Ramos (cell line): ENCODE data around the gene MTMR12.

Experiments used
- in situ Hi-C: fragments of 300-500 bp; cut with MboI; formaldehyde crosslinking; loops from one replicate; pipeline ENCODE4 v1.14.3; 2022; ENCODE audit warnings: low sequenced_read_pairs; ENCODE audit not compliant: unreplicated experiment

Gene MTMR12, protein sequence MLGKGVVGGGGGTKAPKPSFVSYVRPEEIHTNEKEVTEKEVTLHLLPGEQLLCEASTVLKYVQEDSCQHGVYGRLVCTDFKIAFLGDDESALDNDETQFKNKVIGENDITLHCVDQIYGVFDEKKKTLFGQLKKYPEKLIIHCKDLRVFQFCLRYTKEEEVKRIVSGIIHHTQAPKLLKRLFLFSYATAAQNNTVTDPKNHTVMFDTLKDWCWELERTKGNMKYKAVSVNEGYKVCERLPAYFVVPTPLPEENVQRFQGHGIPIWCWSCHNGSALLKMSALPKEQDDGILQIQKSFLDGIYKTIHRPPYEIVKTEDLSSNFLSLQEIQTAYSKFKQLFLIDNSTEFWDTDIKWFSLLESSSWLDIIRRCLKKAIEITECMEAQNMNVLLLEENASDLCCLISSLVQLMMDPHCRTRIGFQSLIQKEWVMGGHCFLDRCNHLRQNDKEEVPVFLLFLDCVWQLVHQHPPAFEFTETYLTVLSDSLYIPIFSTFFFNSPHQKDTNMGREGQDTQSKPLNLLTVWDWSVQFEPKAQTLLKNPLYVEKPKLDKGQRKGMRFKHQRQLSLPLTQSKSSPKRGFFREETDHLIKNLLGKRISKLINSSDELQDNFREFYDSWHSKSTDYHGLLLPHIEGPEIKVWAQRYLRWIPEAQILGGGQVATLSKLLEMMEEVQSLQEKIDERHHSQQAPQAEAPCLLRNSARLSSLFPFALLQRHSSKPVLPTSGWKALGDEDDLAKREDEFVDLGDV

GRCh38 chr5:32312595-32313332 lies at the start of gene MTMR12:
TSS of gene MTMR12 (minus strand) at chr5:32312939. CDS start at chr5:32312838, 101 bp downstream.
- in situ Hi-C loops, result no loop called here

DNA sequence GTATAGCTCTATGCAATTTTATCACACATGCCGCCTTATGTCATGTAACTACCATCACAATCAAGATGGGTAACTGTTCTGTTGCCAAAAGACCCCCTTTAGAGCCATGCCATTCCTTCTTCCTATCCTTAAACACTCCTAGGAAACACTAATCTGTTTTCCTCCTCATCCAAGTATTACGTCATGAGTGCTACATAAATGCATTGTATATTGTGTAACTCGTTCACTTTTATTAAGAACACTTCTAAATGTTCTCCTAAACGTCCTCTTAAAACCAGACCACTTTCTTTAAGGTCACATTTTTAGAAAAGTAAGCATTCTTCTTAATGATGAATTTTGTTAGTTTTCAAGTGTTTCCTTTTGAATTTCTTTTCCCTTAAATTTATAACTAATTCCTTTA lies 49.8 kb upstream of the MTMR12 start:
- in situ Hi-C loops, result no loop called here

GRCh38 chr5:32360906-32361305 lies 48.2 kb upstream of the MTMR12 start:
- in situ Hi-C loops, result no loop called here

DNA sequence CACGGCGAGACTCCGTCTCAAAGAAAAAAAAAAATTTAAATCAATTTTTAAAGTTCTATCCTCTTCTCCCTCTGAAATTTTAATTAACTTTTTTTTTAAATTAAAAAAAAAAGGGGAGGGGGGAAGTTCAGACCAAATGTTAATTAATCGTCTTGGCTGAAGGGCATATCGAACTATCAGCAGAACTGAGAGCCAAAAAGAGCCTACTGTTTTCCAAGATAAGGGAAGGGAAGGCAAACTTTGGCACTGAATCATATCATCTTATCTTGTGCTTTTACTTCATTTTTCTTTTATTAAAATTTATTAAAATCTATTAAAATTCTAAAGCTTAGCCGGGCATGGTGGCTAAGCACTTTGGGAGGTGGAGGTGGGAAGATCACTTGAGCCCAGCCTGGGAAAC lies 45.9 kb upstream of the MTMR12 start:
- in situ Hi-C loops, result no loop called here

GRCh38 chr5:32357658-32358057 lies 44.9 kb upstream of the MTMR12 start:
- in situ Hi-C loops, result no loop called here

DNA sequence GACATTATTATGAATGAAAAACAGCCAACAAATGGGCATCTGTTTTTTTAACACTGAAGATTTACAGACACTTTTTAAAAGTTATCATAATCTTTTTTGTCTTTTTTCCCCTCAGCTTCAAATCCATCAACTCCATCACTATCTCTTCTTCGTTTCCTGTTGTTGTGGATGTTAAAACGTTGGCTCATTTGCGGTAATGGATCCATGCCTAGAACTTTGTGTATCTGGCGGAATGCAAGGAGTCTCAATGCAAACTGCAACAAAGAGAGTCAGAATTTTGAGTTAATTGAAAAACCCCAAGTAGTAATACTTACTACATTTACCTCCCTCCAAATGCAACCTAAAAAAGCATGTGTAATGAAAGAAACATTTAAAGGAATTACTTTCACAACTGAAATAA lies 42.9 kb upstream of the MTMR12 start:
- in situ Hi-C loops, result no loop called here

- in situ Hi-C loops, result no loop called here
Observed at GRCh38 chr5:32353420-32353819, 40.7 kb upstream of the MTMR12 start.

GRCh38 chr5:32352685-32353084 lies 39.9 kb upstream of the MTMR12 start:
- in situ Hi-C loops, result no loop called here

DNA sequence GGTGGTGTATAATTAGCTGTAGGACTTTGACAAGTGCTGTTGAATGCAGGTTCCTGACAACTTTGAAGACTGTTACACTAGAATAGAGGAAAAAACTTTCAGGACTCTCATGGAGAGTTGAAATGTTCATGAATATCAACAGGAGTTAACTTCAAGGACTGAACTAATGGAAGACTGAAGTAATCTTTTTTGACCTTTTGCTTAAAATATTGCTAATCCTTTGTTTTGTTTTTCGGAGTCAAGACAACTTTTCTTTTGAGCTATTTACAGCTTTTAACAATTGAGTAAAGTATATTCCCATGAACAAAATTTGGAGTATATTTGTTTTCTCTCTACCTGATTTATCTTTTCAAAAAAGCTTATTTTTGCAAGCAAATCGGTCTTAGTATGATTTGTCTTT lies 34.1 kb upstream of the MTMR12 start:
- in situ Hi-C loops, result no loop called here

- in situ Hi-C loops, result no loop called here
Observed at GRCh38 chr5:32343058-32343672, 30.4 kb upstream of the MTMR12 start.

- in situ Hi-C loops, result no loop called here
Observed at GRCh38 chr5:32342656-32343055, 29.9 kb upstream of the MTMR12 start.

DNA sequence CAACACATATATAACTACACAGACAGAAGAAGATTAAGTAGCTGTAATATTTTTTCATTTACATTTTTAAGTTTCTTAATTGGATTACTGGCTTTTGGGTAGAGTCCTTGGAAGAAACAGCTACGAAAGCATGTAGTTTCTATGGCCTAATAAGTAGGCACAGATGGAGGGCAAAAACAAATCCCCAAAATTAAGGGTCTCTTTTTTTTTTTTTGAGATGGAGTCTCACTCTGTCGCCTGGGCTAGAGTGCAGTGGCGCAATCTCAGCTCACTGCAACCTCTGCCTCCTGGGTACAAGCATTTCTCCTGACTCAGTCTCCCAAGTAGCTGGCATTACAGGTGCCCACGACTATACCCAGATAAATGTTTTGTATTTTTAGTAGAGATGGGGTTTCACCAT lies 27.1 kb upstream of the MTMR12 start:
- in situ Hi-C loops, result no loop called here

DNA sequence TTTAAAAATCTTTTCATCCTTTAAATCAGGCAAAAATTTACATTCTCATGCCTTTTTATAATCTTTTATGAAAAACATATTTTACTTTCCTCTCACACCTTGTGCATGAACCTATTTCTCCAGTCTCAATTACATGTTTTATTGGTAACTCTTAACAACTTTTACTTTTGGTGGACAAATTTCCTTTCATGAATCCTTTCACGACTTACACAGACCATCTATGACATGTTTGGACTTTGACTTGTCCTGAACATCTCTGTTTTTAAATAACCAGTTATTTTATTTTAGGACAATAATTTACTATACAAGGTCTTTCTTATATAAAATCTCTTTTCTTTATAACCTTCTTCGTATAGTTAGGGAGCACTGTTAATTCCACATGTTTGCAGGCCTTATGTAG lies 26.5 kb upstream of the MTMR12 start:
- in situ Hi-C loops, result no loop called here

- in situ Hi-C loops, result loop anchor here (5.0 kb wide), 1 partner anchor 106 kb away; no protein-coding TSS in a partner anchor
Observed at GRCh38 chr5:32332966-32333365, 20.2 kb upstream of the MTMR12 start.

DNA sequence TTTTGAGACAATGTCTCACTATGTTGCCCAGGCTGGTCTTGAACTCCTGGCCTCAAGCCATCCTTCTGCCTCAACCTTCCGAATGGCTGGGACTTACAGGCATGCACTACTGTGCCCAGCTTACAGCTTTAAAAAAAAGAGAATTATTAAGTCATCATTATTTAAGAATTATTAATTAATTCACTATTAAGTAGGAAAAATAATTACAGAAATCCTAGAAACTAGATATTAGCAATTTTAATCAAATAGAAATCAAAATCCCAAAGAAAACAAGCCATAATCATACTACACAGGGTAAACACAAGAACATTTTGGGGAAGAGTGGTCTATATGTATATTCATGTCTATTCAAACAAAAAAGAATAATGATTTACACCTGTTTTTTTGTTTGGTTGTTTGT lies 19.6 kb upstream of the MTMR12 start:
- in situ Hi-C loops, result loop anchor here (5.0 kb wide), 1 partner anchor 105 kb away; no protein-coding TSS in a partner anchor

DNA sequence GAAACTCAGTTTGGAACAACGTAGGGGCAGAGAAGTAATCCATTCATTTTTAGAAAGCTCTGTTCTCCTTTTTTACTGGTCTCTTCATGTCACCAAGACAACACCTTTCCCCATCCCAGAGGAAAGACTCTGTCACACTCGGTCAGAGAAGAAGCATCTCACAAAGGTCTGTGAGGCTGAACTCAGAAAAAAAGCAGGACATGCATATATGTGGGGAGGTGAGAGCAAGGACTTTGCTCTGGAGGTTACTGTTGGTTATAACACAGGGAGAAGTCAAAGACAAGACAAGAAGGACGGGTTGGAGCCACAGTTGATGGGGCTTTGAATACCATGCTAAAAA lies 19.2 kb upstream of the MTMR12 start:
- in situ Hi-C loops, result loop anchor here (5.0 kb wide), 1 partner anchor 105 kb away; no protein-coding TSS in a partner anchor

- in situ Hi-C loops, result loop anchor here (5.0 kb wide), 1 partner anchor 104 kb away; no protein-coding TSS in a partner anchor
Observed at GRCh38 chr5:32331217-32331934, 18.6 kb upstream of the MTMR12 start.

DNA sequence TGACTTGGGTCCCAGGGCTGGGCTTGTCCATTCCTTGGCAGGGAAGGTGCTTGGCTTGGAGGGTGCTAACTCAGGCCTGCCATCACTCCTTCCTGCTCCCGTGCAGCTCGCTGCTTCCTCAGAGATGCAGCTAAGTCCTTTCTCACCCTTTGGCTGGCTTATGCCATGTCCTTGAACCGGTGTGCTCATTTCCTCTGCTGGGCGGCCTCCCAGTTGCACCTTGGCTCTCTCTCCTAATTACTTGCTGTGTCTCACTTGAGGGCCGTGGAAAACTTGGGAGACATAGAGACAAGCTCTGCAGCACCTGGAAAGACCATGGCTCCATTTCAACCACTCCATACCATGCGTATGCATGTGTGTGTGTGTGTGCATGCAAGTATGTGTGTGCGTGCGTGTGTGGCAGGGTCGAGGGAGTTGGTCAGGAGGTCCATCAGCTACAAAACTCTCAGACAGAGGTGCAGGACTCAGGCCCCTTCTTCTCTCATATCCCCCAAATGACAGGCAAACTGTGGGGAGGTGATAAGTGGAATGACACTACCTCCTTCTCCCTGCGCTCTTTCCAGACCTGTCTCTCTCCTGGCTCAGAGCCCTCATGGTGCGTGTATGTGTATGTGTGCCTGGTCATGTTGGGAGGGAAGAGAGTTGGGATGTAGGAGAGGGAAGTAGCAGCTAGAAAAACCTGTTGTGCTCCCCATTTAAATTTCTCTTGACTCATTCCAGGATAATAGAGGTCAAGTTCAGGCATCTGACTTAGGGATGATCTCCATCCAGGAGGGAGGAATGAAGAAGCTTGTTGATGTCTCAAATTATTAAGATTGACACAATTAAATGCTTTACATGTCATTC lies 17.6 kb upstream of the MTMR12 start:
- in situ Hi-C loops, result loop anchor here (5.0 kb wide), 1 partner anchor 103 kb away; no protein-coding TSS in a partner anchor

GRCh38 chr5:32329395-32329834 lies 16.7 kb upstream of the MTMR12 start:
- in situ Hi-C loops, result no loop called here
